HepG2 (cell line): ENCODE data around the gene MTA2. TPM values are rescaled to one million over a fixed set of nuclear protein-coding genes. Genes with fewer than 3 reads are reported as not detected.

Experiments used
- ELF4 ChIP-seq: sonication (generic); formaldehyde crosslinking; IDR thresholded peaks from 2 replicates; pipeline ENCODE4 v1.5.0; 2020; ENCODE audit warnings: missing genetic modification reagents, mild to moderate bottlenecking, moderate library complexity, borderline replicate concordance
- MXD4 ChIP-seq: IDR thresholded peaks from 2 replicates; pipeline ENCODE4 v1.6.1; 2016; ENCODE audit warnings: mild to moderate bottlenecking, missing biosample characterization, missing genetic modification reagents
- RELA ChIP-seq: sonication (generic); formaldehyde crosslinking; IDR thresholded peaks from 2 replicates; pipeline ENCODE4 v1.4.0; 2020; ENCODE audit warnings: missing genetic modification reagents
- SOX5 ChIP-seq: IDR thresholded peaks from 2 replicates; pipeline ENCODE4 v1.6.1; 2016; ENCODE audit warnings: borderline replicate concordance
- SP2 ChIP-seq: sonication (generic); formaldehyde crosslinking; IDR thresholded peaks from 2 replicates; pipeline ENCODE4 v1.5.1; 2020; ENCODE audit warnings: mild to moderate bottlenecking, missing genetic modification reagents
- ZNF616 ChIP-seq: sonication (generic); formaldehyde crosslinking; IDR thresholded peaks from 2 replicates; pipeline ENCODE4 v1.5.0; 2020; ENCODE audit warnings: low read depth, mild to moderate bottlenecking, missing genetic modification reagents
- ZNF644 ChIP-seq: IDR thresholded peaks from 2 replicates; pipeline ENCODE4 v1.6.1; 2016; ENCODE audit warnings: low read depth
- ZNF652 ChIP-seq: IDR thresholded peaks from 2 replicates; pipeline ENCODE4 v1.6.1; 2016; ENCODE audit warnings: low read depth, borderline replicate concordance
- ZNF749 ChIP-seq: sonication (generic); formaldehyde crosslinking; IDR thresholded peaks from 2 replicates; pipeline ENCODE4 v1.8.0; 2022; ENCODE audit warnings: mild to moderate bottlenecking, missing genetic modification reagents, moderate library complexity, borderline replicate concordance
- polyA plus RNA-seq, 8 experiments: library from polyadenylated mRNA; depleted of rRNA in 3 of 8; stranded (reverse) in 7 of 8; unstranded in 1 of 8; fragments of >200 nt; fragmentation: Illumina TruSeq in 4 of 8; extraction: Trizol in 4 of 8; gene quantifications; 2 replicates each; pipeline versions ENCODE4 v1.2.1 to v1.2.3, GENCODE V29; 2011 to 2016; ENCODE audit warnings: low read depth in 4 of 8, missing spikeins in 1 of 8, mixed read lengths in 1 of 8; ENCODE audit not compliant: insufficient read depth in 1 of 8
- total RNA-seq, 5 experiments: library from RNA; depleted of rRNA; stranded (reverse); fragments of >200 nt; fragmentation: Illumina TruSeq; extraction: Trizol; gene quantifications; 2 replicates each; pipeline ENCODE4 v1.2.3, GENCODE V29; 2016; ENCODE audit warnings: low read depth in 1 of 5
- TF ChIP-seq, protein P1 (sequence below): sonication (generic); formaldehyde crosslinking; IDR thresholded peaks from 2 replicates; pipeline ENCODE4 v1.5.0; 2020; ENCODE audit warnings: mild to moderate bottlenecking, missing genetic modification reagents, moderate library complexity
- TF ChIP-seq, protein P2 (sequence below): sonication (generic); formaldehyde crosslinking; IDR thresholded peaks from 2 replicates; pipeline ENCODE4 v1.8.1; 2023; ENCODE audit warnings: mild to moderate bottlenecking, moderate library complexity, missing genetic modification reagents
- TF ChIP-seq, protein P3 (sequence below): sonication (generic); formaldehyde crosslinking; IDR thresholded peaks from 2 replicates; pipeline ENCODE4 v1.5.1; 2020; ENCODE audit warnings: mild to moderate bottlenecking, missing genetic modification reagents, moderate library complexity
- TF ChIP-seq, protein P4 (sequence below): sonication (generic); formaldehyde crosslinking; IDR thresholded peaks from 2 replicates; pipeline ENCODE4 v1.4.0; 2020; ENCODE audit warnings: mild to moderate bottlenecking, missing genetic modification reagents, borderline replicate concordance

The MTA2 gene
- total and polyA plus RNA-seq, 2 of the 13 experiments (the other 11 are each of a cell fraction or from before 2014, with no cell fraction given) = 14.0 to 70.0 TPM

GRCh38 chr11:62573592-62574362, 27.9 kb downstream of the MTA2 start, which contains the start of gene EEF1G (continued):
- TF ChIP-seq, protein P1, sequence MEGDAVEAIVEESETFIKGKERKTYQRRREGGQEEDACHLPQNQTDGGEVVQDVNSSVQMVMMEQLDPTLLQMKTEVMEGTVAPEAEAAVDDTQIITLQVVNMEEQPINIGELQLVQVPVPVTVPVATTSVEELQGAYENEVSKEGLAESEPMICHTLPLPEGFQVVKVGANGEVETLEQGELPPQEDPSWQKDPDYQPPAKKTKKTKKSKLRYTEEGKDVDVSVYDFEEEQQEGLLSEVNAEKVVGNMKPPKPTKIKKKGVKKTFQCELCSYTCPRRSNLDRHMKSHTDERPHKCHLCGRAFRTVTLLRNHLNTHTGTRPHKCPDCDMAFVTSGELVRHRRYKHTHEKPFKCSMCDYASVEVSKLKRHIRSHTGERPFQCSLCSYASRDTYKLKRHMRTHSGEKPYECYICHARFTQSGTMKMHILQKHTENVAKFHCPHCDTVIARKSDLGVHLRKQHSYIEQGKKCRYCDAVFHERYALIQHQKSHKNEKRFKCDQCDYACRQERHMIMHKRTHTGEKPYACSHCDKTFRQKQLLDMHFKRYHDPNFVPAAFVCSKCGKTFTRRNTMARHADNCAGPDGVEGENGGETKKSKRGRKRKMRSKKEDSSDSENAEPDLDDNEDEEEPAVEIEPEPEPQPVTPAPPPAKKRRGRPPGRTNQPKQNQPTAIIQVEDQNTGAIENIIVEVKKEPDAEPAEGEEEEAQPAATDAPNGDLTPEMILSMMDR = no peak; the same call in 1 of the 2 replicates
- TF ChIP-seq, protein P2, sequence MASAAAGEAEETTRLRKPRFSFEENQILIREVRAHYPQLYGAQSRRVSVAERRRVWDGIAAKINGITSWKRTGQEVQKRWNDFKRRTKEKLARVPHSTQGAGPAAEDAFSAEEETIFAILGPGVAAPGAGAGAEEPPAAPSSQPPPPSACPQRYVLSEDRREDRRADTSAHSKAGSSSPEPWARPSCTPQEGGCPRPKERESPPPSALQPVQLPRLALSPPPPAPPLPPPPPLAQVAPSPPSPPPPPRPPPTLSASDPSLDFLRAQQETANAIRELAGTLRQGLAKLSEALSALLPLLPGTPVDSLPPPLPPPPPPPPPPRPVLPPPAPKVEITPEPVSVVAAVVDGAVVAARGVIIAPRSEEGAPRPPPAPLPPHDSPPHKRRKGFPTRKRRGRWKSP (CRISPR knock-in tag) = peak; percentile 90; the same call in 1 of the 2 replicates
- TF ChIP-seq, protein P3, sequence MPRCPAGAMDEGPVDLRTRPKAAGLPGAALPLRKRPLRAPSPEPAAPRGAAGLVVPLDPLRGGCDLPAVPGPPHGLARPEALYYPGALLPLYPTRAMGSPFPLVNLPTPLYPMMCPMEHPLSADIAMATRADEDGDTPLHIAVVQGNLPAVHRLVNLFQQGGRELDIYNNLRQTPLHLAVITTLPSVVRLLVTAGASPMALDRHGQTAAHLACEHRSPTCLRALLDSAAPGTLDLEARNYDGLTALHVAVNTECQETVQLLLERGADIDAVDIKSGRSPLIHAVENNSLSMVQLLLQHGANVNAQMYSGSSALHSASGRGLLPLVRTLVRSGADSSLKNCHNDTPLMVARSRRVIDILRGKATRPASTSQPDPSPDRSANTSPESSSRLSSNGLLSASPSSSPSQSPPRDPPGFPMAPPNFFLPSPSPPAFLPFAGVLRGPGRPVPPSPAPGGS (CRISPR knock-in tag) = no peak
- TF ChIP-seq ZNF616 (CRISPR knock-in tag) = peak; percentile 78; the same call in 1 of the 2 replicates
- peak; percentile 78 for TF ChIP-seq SP2 (CRISPR knock-in tag)
- TF ChIP-seq ZNF644 (CRISPR knock-in tag) = no peak
- peak; percentile 74; the same call in 1 of the 2 replicates for TF ChIP-seq ELF4
- TF ChIP-seq SOX5 (CRISPR knock-in tag) = no peak; the same call in 1 of the 2 replicates
- 0 out of 2 replicates have a peak, but pooled peaks have one; percentile 20 for TF ChIP-seq RELA (CRISPR knock-in tag)
- TF ChIP-seq ZNF652 (CRISPR knock-in tag) = no peak
- TF ChIP-seq MXD4 (CRISPR knock-in tag) = 0 out of 2 replicates have a peak, but pooled peaks have one; percentile 30
- TF ChIP-seq, protein P4, sequence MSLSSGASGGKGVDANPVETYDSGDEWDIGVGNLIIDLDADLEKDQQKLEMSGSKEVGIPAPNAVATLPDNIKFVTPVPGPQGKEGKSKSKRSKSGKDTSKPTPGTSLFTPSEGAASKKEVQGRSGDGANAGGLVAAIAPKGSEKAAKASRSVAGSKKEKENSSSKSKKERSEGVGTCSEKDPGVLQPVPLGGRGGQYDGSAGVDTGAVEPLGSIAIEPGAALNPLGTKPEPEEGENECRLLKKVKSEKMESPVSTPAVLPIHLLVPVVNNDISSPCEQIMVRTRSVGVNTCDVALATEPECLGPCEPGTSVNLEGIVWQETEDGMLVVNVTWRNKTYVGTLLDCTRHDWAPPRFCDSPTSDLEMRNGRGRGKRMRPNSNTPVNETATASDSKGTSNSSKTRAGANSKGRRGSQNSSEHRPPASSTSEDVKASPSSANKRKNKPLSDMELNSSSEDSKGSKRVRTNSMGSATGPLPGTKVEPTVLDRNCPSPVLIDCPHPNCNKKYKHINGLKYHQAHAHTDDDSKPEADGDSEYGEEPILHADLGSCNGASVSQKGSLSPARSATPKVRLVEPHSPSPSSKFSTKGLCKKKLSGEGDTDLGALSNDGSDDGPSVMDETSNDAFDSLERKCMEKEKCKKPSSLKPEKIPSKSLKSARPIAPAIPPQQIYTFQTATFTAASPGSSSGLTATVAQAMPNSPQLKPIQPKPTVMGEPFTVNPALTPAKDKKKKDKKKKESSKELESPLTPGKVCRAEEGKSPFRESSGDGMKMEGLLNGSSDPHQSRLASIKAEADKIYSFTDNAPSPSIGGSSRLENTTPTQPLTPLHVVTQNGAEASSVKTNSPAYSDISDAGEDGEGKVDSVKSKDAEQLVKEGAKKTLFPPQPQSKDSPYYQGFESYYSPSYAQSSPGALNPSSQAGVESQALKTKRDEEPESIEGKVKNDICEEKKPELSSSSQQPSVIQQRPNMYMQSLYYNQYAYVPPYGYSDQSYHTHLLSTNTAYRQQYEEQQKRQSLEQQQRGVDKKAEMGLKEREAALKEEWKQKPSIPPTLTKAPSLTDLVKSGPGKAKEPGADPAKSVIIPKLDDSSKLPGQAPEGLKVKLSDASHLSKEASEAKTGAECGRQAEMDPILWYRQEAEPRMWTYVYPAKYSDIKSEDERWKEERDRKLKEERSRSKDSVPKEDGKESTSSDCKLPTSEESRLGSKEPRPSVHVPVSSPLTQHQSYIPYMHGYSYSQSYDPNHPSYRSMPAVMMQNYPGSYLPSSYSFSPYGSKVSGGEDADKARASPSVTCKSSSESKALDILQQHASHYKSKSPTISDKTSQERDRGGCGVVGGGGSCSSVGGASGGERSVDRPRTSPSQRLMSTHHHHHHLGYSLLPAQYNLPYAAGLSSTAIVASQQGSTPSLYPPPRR (CRISPR knock-in tag) = no peak; the same call in 1 of the 2 replicates
- TF ChIP-seq ZNF749 (CRISPR knock-in tag) = no peak
